Measurements from ENCODE around the gene ATXN10.

The ATXN10 gene

GRCh38 chr22:45750626-45751025 is 79.0 kb downstream of the ATXN10 start:
- H3K9me3 ChIP-seq, result no peaks in the 10 kb centered on the region
- no peak overlapping the region for H3K4me3 ChIP-seq
- H3K36me3 ChIP-seq, result peaks cover 58% of the 10 kb centered on the region
- TF ChIP-seq Cebpa-rat (IDR thresholded peaks at IDR 0.05), result no peak
- no peak overlapping the region for H3K27ac ChIP-seq
- H3K27me3 ChIP-seq, result no peaks in the 10 kb centered on the region
- H4K20me1 ChIP-seq, result peaks cover 50% of the 10 kb centered on the region
- H3K4me1 ChIP-seq, result peaks cover 19% of the 10 kb centered on the region
- H3K4me2 ChIP-seq, result no peak overlapping the region
- no peak overlapping the region for H3K9ac ChIP-seq

- H3K36me3 ChIP-seq, result peaks cover 63% of the 10 kb centered on the region
- no peak overlapping the region for H3K9ac ChIP-seq
These were observed 80.4 kb downstream of the ATXN10 start for GRCh38 chr22:45752036-45752435.

GRCh38 chr22:45754822-45755221 is 83.2 kb downstream of the ATXN10 start:
- no peaks in the 10 kb centered on the region for H3K27me3 ChIP-seq
- H4K20me1 ChIP-seq, result peaks cover 53% of the 10 kb centered on the region
- H3K9ac ChIP-seq, result no peak overlapping the region
- no peak overlapping the region for H3K27ac ChIP-seq
- H3K4me1 ChIP-seq, result peaks cover 21% of the 10 kb centered on the region
- peak overlapping the region; percentile 62 for H3K4me2 ChIP-seq
- no peak overlapping the region for H3K4me3 ChIP-seq
- no peak for TF ChIP-seq Cebpa-rat (IDR thresholded peaks at IDR 0.05)
- H3K36me3 ChIP-seq, result peaks cover 56% of the 10 kb centered on the region
- no peaks in the 10 kb centered on the region for H3K9me3 ChIP-seq

More at GRCh38 chr22:45752036-45752435, 80.4 kb downstream of the ATXN10 start:
- no peak for TF ChIP-seq Cebpa-rat (IDR thresholded peaks at IDR 0.05)
- Histone ChIP-seq H4K20me1 (peaks cover 53% of the 10 kb centered on the region), H3K27me3 (no peaks in the 10 kb centered on the region), H3K4me1 (peaks cover 21% of the 10 kb centered on the region), H3K9me3 (no peaks in the 10 kb centered on the region), H3K4me3 (no peak overlapping the region), H3K4me2 (no peak overlapping the region), H3K27ac (no peak overlapping the region)

- Histone ChIP-seq H4K20me1 (peaks cover 62% of the 10 kb centered on the region), H3K4me1 (peaks cover 21% of the 10 kb centered on the region), H3K27me3 (no peaks in the 10 kb centered on the region), H3K4me3 (no peak overlapping the region), H3K9me3 (no peaks in the 10 kb centered on the region), H3K9ac (no peak overlapping the region), H3K36me3 (peaks cover 57% of the 10 kb centered on the region), H3K4me2 (no peak overlapping the region), H3K27ac (no peak overlapping the region)
- TF ChIP-seq Cebpa-rat (IDR thresholded peaks at IDR 0.05), result no peak
These were observed 84.9 kb downstream of the ATXN10 start for GRCh38 chr22:45756558-45756957.

GRCh38 chr22:45757068-45757467 is 85.4 kb downstream of the ATXN10 start:
- H3K9me3 ChIP-seq, result no peaks in the 10 kb centered on the region
- H3K27ac ChIP-seq, result no peak overlapping the region
- H3K9ac ChIP-seq, result no peak overlapping the region
- no peak overlapping the region for H3K4me2 ChIP-seq
- H3K4me3 ChIP-seq, result no peak overlapping the region
- no peaks in the 10 kb centered on the region for H3K27me3 ChIP-seq
- peaks cover 21% of the 10 kb centered on the region for H3K4me1 ChIP-seq
- peaks cover 63% of the 10 kb centered on the region for H4K20me1 ChIP-seq
- peaks cover 59% of the 10 kb centered on the region for H3K36me3 ChIP-seq
- TF ChIP-seq Cebpa-rat (IDR thresholded peaks at IDR 0.05), result no peak

- no peaks in the 10 kb centered on the region for H3K9me3 ChIP-seq
- H3K4me1 ChIP-seq, result peaks cover 21% of the 10 kb centered on the region
- no peak for TF ChIP-seq Cebpa-rat (IDR thresholded peaks at IDR 0.05)
- H3K27me3 ChIP-seq, result no peaks in the 10 kb centered on the region
- H3K4me3 ChIP-seq, result no peak overlapping the region
- H3K9ac ChIP-seq, result no peak overlapping the region
- H3K27ac ChIP-seq, result no peak overlapping the region
- H4K20me1 ChIP-seq, result peaks cover 72% of the 10 kb centered on the region
- peaks cover 68% of the 10 kb centered on the region for H3K36me3 ChIP-seq
- H3K4me2 ChIP-seq, result no peak overlapping the region
These were observed 86.3 kb downstream of the ATXN10 start for GRCh38 chr22:45757936-45758335.

GRCh38 chr22:45758603-45759002 is 87.0 kb downstream of the ATXN10 start:
- H3K4me2 ChIP-seq, result no peak overlapping the region

GRCh38 chr22:45760682-45761081 is 89.0 kb downstream of the ATXN10 start:
- no peak for TF ChIP-seq Cebpa-rat (IDR thresholded peaks at IDR 0.05)
- H3K27ac ChIP-seq, result no peak overlapping the region
- H3K9me3 ChIP-seq, result no peaks in the 10 kb centered on the region
- H3K27me3 ChIP-seq, result no peaks in the 10 kb centered on the region
- peaks cover 2% of the 10 kb centered on the region; the same call in 1 of the 2 replicates for H3K4me1 ChIP-seq
- H4K20me1 ChIP-seq, result peaks cover 62% of the 10 kb centered on the region
- no peak overlapping the region for H3K9ac ChIP-seq
- H3K4me2 ChIP-seq, result no peak overlapping the region
- peaks cover 74% of the 10 kb centered on the region for H3K36me3 ChIP-seq
- no peak overlapping the region for H3K4me3 ChIP-seq

More at GRCh38 chr22:45758603-45759002, 87.0 kb downstream of the ATXN10 start:
- Histone ChIP-seq H3K9me3 (no peaks in the 10 kb centered on the region), H3K4me3 (no peak overlapping the region), H3K27ac (no peak overlapping the region), H3K9ac (no peak overlapping the region), H3K4me1 (peaks cover 21% of the 10 kb centered on the region), H4K20me1 (peaks cover 75% of the 10 kb centered on the region), H3K27me3 (no peaks in the 10 kb centered on the region), H3K36me3 (peaks cover 70% of the 10 kb centered on the region)
- TF ChIP-seq Cebpa-rat (IDR thresholded peaks at IDR 0.05), result no peak

GRCh38 chr22:45762545-45763235 is 91.1 kb downstream of the ATXN10 start:
- Histone ChIP-seq H3K9ac (no peak overlapping the region), H4K20me1 (peaks cover 53% of the 10 kb centered on the region)

GRCh38 chr22:45763236-45763624 is 91.6 kb downstream of the ATXN10 start:
- H4K20me1 ChIP-seq, result peaks cover 49% of the 10 kb centered on the region
- no peak overlapping the region for H3K9ac ChIP-seq
- H3K4me2 ChIP-seq, result no peak overlapping the region
- H3K27ac ChIP-seq, result no peak overlapping the region
- H3K4me3 ChIP-seq, result no peak overlapping the region
- H3K4me1 ChIP-seq, result no peaks in the 10 kb centered on the region
- H3K9me3 ChIP-seq, result no peaks in the 10 kb centered on the region
- peaks cover 60% of the 10 kb centered on the region for H3K36me3 ChIP-seq
- TF ChIP-seq Cebpa-rat (IDR thresholded peaks at IDR 0.05), result no peak
- H3K27me3 ChIP-seq, result no peaks in the 10 kb centered on the region

More at GRCh38 chr22:45762545-45763235, 91.1 kb downstream of the ATXN10 start:
- H3K4me3 ChIP-seq, result no peak overlapping the region
- H3K4me1 ChIP-seq, result no peaks in the 10 kb centered on the region
- TF ChIP-seq Cebpa-rat (IDR thresholded peaks at IDR 0.05), result no peak
- H3K9me3 ChIP-seq, result no peaks in the 10 kb centered on the region
- no peak overlapping the region for H3K4me2 ChIP-seq
- no peak overlapping the region for H3K27ac ChIP-seq
- no peaks in the 10 kb centered on the region for H3K27me3 ChIP-seq
- H3K36me3 ChIP-seq, result peaks cover 65% of the 10 kb centered on the region

Data from BLaER1 (cell line).